HG03521 (cell line): ENCODE results near the gene CSNK1G2.
"Not testable (repeated sequence)": the region's sequence is repeated elsewhere in the genome, so short reads cannot be mapped to it uniquely, and the experiment has no call there.

Experiments used
- ATAC-seq: cut with Tn5 transposase; IDR thresholded peaks from one replicate; pipeline ENCODE4 v1.9.1; 2021; ENCODE audit warnings: mild to moderate bottlenecking, moderate library complexity; ENCODE audit not compliant: unreplicated experiment

Gene CSNK1G2

GRCh38 chr19:1986357-1987162 is 45.6 kb downstream of the CSNK1G2 start:
- ATAC-seq = no peak

- ATAC-seq = no peak
These were observed 46.5 kb downstream of the CSNK1G2 start for GRCh38 chr19:1987197-1988187.

- ATAC-seq = not testable (repeated sequence)
These were observed 47.5 kb downstream of the CSNK1G2 start for GRCh38 chr19:1988464-1988863.

- no peak for ATAC-seq
These were observed 48.7 kb downstream of the CSNK1G2 start for GRCh38 chr19:1989513-1990229.

- no peak for ATAC-seq
These were observed 49.5 kb downstream of the CSNK1G2 start for GRCh38 chr19:1990230-1991017.

- ATAC-seq = no peak
These were observed 50.3 kb downstream of the CSNK1G2 start for GRCh38 chr19:1991018-1991913.

GRCh38 chr19:1992759-1993260 is 51.8 kb downstream of the CSNK1G2 start:
- ATAC-seq = no peak

GRCh38 chr19:1997353-1998233 is 56.6 kb downstream of the CSNK1G2 start:
- no peak for ATAC-seq

GRCh38 chr19:1998712-1999708 is 58.0 kb downstream of the CSNK1G2 start:
- ATAC-seq = no peak

GRCh38 chr19:1999856-2000515 is 59.0 kb downstream of the CSNK1G2 start:
- no peak for ATAC-seq

GRCh38 chr19:2003874-2004273 is 62.9 kb downstream of the CSNK1G2 start:
- no peak for ATAC-seq

GRCh38 chr19:2010135-2010668 is 69.2 kb downstream of the CSNK1G2 start:
- ATAC-seq = no peak

GRCh38 chr19:2011169-2011568 is 70.2 kb downstream of the CSNK1G2 start:
- ATAC-seq = no peak

GRCh38 chr19:2012941-2013682 is 72.1 kb downstream of the CSNK1G2 start:
- ATAC-seq = no peak

GRCh38 chr19:2013683-2013961 is 72.7 kb downstream of the CSNK1G2 start:
- ATAC-seq = no peak

GRCh38 chr19:2014131-2014571 is 73.2 kb downstream of the CSNK1G2 start:
- ATAC-seq = no peak
